Left renal cortex interstitium (tissue), 4 donors: ENCODE data around the gene KNSTRN. TPM values are rescaled to one million over a fixed set of nuclear protein-coding genes. Genes with fewer than 3 reads are reported as not detected.

Source experiments
- DNase-seq, 4 donors: peaks; one replicate each; pipeline ENCODE4 v3.0.0-alpha.2; 2013; ENCODE audit warnings: low read depth in 4 of 4, low spot score in 2 of 4, missing footprints in 1 of 4
- polyA plus RNA-seq, 4 donors: library from polyadenylated mRNA; unstranded; fragments of 120-200 nt; gene quantifications; one replicate each; pipeline ENCODE4 v1.2.1, GENCODE V29; 2013; ENCODE audit not compliant: insufficient read length in 4 of 4

KNSTRN gene
- polyA plus RNA-seq, 4 donors = 28.8 to 38.4 (median 34.7) TPM

GRCh38 chr15:40365016-40365415 is 17.5 kb upstream of the KNSTRN start:
- DNase-seq = no peak

DNA sequence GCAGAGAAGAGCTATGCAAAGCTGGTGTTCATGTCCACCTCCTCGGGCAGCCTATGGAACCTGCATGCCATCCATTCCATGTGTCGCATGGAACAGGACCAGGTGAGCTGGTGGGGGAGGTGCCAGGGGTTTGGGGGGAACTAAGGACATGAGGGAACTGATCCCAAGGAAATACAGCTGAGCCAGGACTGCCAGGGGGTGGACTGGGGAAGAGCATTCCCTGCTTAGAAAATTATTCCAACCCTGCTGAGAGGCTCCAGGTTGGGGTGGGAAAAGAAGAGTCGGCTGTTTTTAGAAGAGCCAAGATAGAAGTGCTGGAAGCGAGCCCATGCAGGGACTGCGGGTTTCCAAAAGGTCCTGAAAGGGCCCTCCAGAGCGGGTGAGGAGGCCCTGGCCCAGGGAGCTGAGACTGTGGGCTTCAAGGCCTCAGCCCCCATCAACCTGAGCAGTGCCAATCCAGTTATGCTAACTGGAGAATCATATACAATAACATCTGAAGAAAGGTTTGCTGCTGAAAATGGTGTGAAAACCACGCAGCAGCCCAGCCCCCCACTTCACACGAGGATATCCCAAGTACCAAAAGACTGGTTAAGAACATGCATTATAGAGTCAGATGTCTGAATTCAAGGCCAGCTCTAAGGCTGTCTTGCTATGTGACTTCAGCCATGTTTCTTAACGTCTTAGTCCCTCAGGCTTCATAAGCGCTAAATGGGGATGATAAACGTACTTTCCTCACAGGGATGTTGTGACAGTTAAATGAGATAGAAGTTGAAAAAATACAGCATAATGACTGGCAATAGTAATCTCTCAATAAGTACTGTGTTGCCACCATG is 16.7 kb upstream of the KNSTRN start:
- no peak for DNase-seq

- DNase-seq = no peak
Measured at GRCh38 chr15:40366457-40367370, 15.8 kb upstream of the KNSTRN start.

- no peak for DNase-seq
Measured at GRCh38 chr15:40367371-40367685, 15.2 kb upstream of the KNSTRN start.

DNA sequence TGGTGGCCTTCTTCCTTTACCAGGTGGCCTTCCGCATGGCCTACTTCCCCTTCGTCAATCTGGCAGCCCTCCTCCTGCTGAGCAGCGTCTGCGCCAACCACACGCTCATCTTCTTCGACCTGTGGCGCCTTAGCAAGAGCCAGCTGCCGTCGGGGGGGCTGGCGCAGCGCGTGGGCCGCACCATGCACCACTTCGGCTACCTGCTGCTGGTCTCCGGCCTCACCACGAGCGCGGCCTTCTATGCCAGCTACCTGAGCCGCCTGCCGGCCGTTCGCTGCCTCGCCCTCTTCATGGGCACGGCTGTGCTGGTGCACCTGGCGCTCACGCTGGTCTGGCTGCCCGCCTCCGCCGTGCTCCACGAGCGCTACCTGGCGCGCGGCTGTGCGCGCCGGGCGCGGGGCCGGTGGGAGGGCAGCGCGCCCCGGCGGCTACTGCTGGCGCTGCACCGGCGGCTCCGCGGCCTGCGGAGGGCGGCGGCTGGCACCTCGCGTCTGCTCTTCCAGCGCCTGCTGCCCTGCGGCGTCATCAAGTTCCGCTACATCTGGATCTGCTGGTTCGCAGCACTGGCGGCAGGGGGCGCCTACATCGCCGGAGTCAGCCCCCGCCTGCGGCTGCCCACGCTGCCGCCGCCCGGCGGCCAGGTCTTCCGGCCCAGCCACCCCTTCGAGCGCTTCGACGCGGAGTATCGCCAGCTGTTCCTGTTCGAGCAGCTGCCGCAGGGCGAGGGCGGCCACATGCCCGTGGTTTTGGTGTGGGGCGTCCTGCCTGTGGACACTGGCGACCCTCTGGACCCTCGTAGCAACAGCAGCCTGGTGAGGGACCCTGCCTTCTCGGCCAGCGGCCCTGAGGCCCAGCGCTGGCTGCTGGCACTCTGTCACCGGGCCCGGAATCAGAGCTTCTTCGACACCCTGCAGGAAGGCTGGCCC is 14.6 kb upstream of the KNSTRN start:
- peak in 2 of 4 donors; percentile 67 to 78 for DNase-seq

- no peak for DNase-seq
Measured at GRCh38 chr15:40368719-40369473, 13.6 kb upstream of the KNSTRN start.

DNA sequence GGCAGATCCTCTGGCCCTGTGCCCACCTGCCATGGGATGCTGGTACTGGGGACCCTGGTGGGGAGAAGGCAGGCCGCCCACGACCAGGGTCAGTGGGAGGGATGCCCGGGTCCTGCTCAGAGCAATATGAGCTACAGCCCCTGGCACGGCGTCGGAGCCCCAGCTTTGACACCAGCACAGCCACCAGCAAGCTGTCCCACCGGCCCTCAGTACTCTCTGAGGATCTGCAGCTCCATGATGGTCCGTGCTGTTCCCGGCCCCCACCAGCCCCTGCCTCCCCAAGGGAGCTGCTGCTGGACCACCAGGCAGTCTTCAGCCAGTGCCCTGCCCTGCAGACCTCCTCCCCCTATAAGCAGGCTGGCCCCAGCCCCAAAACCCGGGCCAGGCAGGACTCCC is 13.0 kb upstream of the KNSTRN start:
- no peak for DNase-seq

DNA sequence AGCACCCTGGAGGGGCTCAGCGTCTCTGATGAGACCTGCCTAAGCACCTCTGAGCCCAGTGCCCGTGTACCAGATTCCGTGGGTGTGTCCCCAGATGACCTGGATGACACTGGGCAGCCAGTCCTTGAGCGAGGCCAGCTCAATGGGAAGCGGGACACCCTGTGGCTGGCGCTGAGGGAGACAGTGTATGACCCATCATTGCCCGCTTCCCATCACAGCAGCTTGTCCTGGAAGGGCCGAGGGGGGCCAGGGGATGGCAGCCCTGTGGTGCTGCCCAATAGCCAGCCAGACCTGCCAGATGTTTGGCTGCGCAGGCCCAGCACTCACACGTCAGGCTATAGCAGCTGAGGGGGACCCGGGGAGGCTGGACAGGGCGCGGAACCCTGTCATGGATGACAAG is 12.6 kb upstream of the KNSTRN start:
- DNase-seq = no peak

GRCh38 chr15:40372981-40373380 is 9.5 kb upstream of the KNSTRN start:
- no peak for DNase-seq

- DNase-seq = no peak
Measured at GRCh38 chr15:40377606-40378005, 4.9 kb upstream of the KNSTRN start.

GRCh38 chr15:40379374-40379773 is 3.1 kb upstream of the KNSTRN start:
- DNase-seq = no peak

DNA sequence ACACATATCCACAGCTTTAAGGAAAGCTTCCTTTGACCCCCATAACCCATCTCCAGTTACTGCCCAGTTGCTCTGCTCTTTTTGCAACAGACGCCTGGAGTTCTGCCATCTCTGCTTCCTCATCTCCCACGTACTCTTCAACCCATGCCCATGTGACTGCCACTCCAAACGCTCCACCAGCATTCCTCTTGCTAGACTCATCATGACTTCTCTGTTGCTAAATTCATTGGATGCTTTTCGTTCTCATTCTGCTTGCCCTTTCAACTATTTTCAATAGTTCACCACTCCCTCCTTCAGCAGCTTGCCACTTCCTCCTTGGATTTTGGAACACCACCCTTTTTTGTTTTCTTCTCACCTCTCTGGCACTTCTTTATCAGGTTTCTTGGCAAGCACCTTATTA is 2.7 kb upstream of the KNSTRN start:
- no peak for DNase-seq

DNA sequence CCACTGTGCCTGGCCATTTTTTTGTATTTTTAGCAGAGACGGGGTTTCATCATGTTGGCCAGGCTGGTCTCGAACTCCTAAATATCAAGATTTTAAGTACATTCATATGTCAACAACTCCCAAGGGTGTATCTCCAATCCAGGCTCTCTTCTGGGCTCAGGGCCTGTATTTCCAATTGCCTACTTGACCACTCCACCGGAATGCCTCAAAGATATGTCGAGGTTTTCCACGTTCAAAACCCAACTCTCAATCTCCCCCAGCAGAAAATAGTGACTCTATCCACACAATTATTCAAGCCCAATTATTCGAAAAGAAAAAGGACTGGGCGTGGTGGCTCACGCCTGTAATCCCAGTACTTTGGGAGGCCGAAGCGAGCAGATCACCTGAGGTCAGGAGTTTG is 1.9 kb upstream of the KNSTRN start:
- no peak for DNase-seq

GRCh38 chr15:40381818-40382529 is 547 bp upstream of the KNSTRN start:
- no peak for DNase-seq

DNA sequence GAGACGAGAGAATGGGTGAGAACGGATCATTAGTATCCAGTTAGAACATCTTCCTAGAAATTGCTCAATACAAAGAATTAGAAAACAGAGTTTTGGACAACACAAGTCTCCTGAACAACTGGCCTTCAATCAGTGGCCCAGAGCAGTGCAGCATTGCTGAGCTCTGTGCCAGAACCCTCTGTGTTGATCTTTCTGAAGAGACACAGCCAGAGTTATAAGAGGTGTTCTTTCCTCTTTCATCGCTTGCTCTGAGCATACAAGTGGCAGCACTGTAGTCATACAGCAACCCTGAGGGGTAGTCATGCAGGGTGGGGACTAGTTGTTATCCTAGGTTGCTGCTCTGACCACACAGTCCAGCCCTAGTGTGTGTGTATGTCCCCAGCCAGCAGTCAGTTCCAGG is 4.0 kb downstream of the KNSTRN start:
- DNase-seq = no peak

DNA sequence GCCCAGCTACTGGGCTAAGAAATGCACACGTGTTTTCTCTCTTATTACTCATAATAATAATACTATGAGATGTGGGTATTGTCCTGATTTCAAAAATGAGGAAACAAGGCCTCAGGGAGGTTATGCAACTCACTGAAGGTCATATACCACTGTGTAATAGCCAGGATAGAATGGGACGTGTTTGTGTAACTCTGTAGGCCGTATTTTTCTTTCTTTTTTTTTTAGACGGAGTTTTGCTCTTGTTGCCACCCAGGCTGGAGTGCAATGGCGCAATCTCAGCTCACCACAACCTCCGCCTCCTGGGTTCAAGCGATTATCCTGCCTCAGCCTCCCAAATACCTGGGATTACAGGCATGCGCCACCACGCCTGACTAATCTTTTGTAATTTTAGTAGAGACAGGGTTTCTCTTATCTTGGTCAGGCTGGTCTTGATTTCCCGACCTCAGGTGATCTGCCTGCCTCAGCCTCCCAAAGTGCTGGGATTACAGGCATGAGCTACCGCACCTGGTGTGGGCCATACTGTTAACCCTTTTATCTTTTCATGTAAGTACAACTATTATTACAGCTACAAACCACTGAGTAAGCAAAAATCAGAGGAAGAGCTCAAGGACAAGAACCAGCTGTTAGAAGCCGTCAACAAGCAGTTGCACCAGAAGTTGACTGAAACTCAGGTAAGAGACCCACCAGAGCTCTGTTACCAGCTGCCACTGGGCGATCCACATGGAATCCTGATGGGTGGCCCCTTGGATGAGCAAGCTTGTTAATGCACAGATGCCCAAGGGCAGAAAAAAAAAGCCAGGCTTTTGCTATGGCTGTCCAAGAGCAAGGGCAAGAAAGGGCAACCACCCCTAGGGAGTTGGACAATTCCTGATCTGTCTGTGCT is 6.7 kb downstream of the KNSTRN start:
- DNase-seq = no peak

GRCh38 chr15:40389824-40390595 is 7.5 kb downstream of the KNSTRN start:
- DNase-seq = no peak
